K562 (cell line): ENCODE measurements around the gene FBXL13. TPM values are rescaled to one million over a fixed set of nuclear protein-coding genes. Genes with fewer than 3 reads are reported as not detected.

ENCODE experiments used
- CBFA2T2 ChIP-seq: fragments of 450-650 bp; conservative IDR thresholded peaks from 2 replicates; pipeline ENCODE4 v1.6.1; 2017; ENCODE audit warnings: mild to moderate bottlenecking
- CBX3 ChIP-seq, 2 experiments: IDR thresholded peaks; 1 replicate in 1 of 2; 2 replicates in 1 of 2; pipeline ENCODE4 v1.6.1; 2012; ENCODE audit warnings: inconsistent platforms in 2 of 2, low read length in 2 of 2, borderline replicate concordance in 1 of 2, control low read depth in 1 of 2
- CBX8 ChIP-seq: fragments of 200-600 bp; sonication (generic); IDR thresholded peaks from 2 replicates; pipeline ENCODE4 v1.6.1; 2012; ENCODE audit warnings: borderline replicate concordance, mixed run types, low read depth, mild to moderate bottlenecking, moderate library complexity, mixed read lengths, low read length, control low read depth, inconsistent platforms; ENCODE audit not compliant: poor library complexity, severe bottlenecking; ENCODE audit errors: extremely low read depth
- E4F1 ChIP-seq: fragments of 250-450 bp; sonication (Bioruptor Pico); IDR thresholded peaks from 2 replicates; pipeline ENCODE4 v1.5.0; 2021; ENCODE audit warnings: mild to moderate bottlenecking, borderline replicate concordance
- HOXB6 ChIP-seq: fragments of 250-450 bp; sonication (Bioruptor Pico); IDR thresholded peaks from 2 replicates; pipeline ENCODE4 v1.5.1; 2022; ENCODE audit warnings: mild to moderate bottlenecking, borderline replicate concordance
- KDM4B ChIP-seq, 2 experiments: fragments of 450-650 bp in 1 of 2; sonication (generic) in 1 of 2; IDR thresholded peaks; 2 replicates each; pipeline ENCODE4 v1.6.1; 2016 to 2017; ENCODE audit warnings: borderline replicate concordance in 2 of 2, antibody characterized with exemption in 1 of 2, low read depth in 1 of 2, mild to moderate bottlenecking in 1 of 2
- LCOR ChIP-seq: sonication (generic); formaldehyde crosslinking; IDR thresholded peaks from 2 replicates; pipeline ENCODE4 v1.8.0; 2022; ENCODE audit warnings: mild to moderate bottlenecking, missing genetic modification reagents
- MCM2 ChIP-seq: fragments of 450-650 bp; IDR thresholded peaks from 2 replicates; pipeline ENCODE4 v1.6.1; 2017; ENCODE audit warnings: low read depth, mild to moderate bottlenecking
- MCM5 ChIP-seq: fragments of 450-650 bp; IDR thresholded peaks from 2 replicates; pipeline ENCODE4 v1.6.1; 2016; ENCODE audit warnings: low read depth
- NBN ChIP-seq: fragments of 450-650 bp; IDR thresholded peaks from 2 replicates; pipeline ENCODE4 v1.6.1; 2016; ENCODE audit warnings: low read depth, mild to moderate bottlenecking
- TARDBP ChIP-seq: fragments of 450-650 bp; IDR thresholded peaks from 2 replicates; pipeline ENCODE4 v1.6.1; 2016
- ZC3H11A ChIP-seq: IDR thresholded peaks from 2 replicates; pipeline ENCODE4 v1.6.1; 2012; ENCODE audit warnings: low read depth, low read length, improper control_type of control experiment
- ZNF165 ChIP-seq: fragments of 250-450 bp; sonication (Bioruptor Pico); IDR thresholded peaks from 2 replicates; pipeline ENCODE4 v1.4.0; 2020; ENCODE audit warnings: borderline replicate concordance
- ZNF347 ChIP-seq: fragments of 450-650 bp; formaldehyde crosslinking; IDR thresholded peaks from 2 replicates; pipeline ENCODE4 v1.4.0; 2020; ENCODE audit warnings: low read depth, mild to moderate bottlenecking, moderate library complexity
- ZNF408 ChIP-seq: fragments of 250-450 bp; sonication (Bioruptor Pico); IDR thresholded peaks from 2 replicates; pipeline ENCODE4 v1.4.0; 2020; ENCODE audit warnings: low read depth, mild to moderate bottlenecking, moderate library complexity
- ZNF707 ChIP-seq: fragments of 250-450 bp; sonication (Bioruptor Pico); conservative IDR thresholded peaks from 2 replicates; pipeline ENCODE4 v1.8.0; 2022; ENCODE audit warnings: inconsistent platforms, mild to moderate bottlenecking, moderate library complexity
- ZNF785 ChIP-seq: fragments of 250-450 bp; sonication (Bioruptor Pico); IDR thresholded peaks from 2 replicates; pipeline ENCODE4 v1.4.0; 2020; ENCODE audit warnings: mild to moderate bottlenecking
- polyA plus RNA-seq, 8 experiments: library from polyadenylated mRNA; depleted of rRNA in 4 of 8; stranded (reverse) in 5 of 8; unstranded in 3 of 8; fragments of >200 nt; fragmentation: Nextera tagmentation in 2 of 8; fragmentation: Illumina TruSeq in 1 of 8; extraction: Ambion mirVana in 2 of 8; extraction: Trizol in 1 of 8; gene quantifications; 2 replicates each; pipeline versions ENCODE4 v1.2.1 to v1.2.3, GENCODE V29; 2011 to 2014; ENCODE audit warnings: inconsistent platforms in 1 of 8, missing spikeins in 1 of 8
- total RNA-seq, 7 experiments: library from RNA; depleted of rRNA in 6 of 7; stranded (reverse); fragments of >200 nt in 6 of 7; fragmentation: Illumina TruSeq in 2 of 7; extraction: Trizol in 2 of 7; gene quantifications; 2 replicates each; pipeline versions ENCODE4 v1.2.1 to v1.2.3, GENCODE V29; 2011 to 2021; ENCODE audit warnings: low replicate concordance in 1 of 7
- TF ChIP-seq, protein P1 (sequence below), 2 experiments: fragments of 450-650 bp; formaldehyde crosslinking in 1 of 2; IDR thresholded peaks; 2 replicates each; pipeline versions ENCODE4 v1.4.0 to v1.6.1; 2014 to 2020; ENCODE audit warnings: mild to moderate bottlenecking in 2 of 2, borderline replicate concordance in 1 of 2, low read depth in 1 of 2
- TF ChIP-seq, protein P2 (sequence below): fragments of 250-450 bp; sonication (Bioruptor Pico); IDR thresholded peaks from 2 replicates; pipeline ENCODE4 v1.6.1; 2021; ENCODE audit warnings: mild to moderate bottlenecking

FBXL13 gene
- total and polyA plus RNA-seq, 9 of the 15 experiments (the other 6 are each of a cell fraction or from before 2014, with no cell fraction given): 16.3 to 55.0 (median 25.4) TPM

- TF ChIP-seq, protein P1, sequence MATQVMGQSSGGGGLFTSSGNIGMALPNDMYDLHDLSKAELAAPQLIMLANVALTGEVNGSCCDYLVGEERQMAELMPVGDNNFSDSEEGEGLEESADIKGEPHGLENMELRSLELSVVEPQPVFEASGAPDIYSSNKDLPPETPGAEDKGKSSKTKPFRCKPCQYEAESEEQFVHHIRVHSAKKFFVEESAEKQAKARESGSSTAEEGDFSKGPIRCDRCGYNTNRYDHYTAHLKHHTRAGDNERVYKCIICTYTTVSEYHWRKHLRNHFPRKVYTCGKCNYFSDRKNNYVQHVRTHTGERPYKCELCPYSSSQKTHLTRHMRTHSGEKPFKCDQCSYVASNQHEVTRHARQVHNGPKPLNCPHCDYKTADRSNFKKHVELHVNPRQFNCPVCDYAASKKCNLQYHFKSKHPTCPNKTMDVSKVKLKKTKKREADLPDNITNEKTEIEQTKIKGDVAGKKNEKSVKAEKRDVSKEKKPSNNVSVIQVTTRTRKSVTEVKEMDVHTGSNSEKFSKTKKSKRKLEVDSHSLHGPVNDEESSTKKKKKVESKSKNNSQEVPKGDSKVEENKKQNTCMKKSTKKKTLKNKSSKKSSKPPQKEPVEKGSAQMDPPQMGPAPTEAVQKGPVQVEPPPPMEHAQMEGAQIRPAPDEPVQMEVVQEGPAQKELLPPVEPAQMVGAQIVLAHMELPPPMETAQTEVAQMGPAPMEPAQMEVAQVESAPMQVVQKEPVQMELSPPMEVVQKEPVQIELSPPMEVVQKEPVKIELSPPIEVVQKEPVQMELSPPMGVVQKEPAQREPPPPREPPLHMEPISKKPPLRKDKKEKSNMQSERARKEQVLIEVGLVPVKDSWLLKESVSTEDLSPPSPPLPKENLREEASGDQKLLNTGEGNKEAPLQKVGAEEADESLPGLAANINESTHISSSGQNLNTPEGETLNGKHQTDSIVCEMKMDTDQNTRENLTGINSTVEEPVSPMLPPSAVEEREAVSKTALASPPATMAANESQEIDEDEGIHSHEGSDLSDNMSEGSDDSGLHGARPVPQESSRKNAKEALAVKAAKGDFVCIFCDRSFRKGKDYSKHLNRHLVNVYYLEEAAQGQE (IDR thresholded peaks at IDR 0.05; ENCODE audit: borderline replicate concordance): peak; percentile 15; the same call in 1 of the 2 replicates
- TF ChIP-seq, protein P1 (CRISPR knock-in tag; IDR thresholded peaks at IDR 0.05; ENCODE audit: low read depth): no peak
- TF ChIP-seq NBN: 0 out of 2 replicates have a peak, but pooled peaks have one; percentile 42
- TF ChIP-seq CBFA2T2: peak; percentile 88
- no peak for TF ChIP-seq CBX8
- TF ChIP-seq ZNF165: no peak
- TF ChIP-seq CBX3 (IDR thresholded peaks at IDR 0.05; ENCODE audit: borderline replicate concordance in 1 of 2, low read length in 2 of 2): no peak
- no peak for TF ChIP-seq ZNF707 (CRISPR knock-in tag)
- TF ChIP-seq MCM2: no peak
- TF ChIP-seq ZNF347: no peak
- TF ChIP-seq, protein P2, sequence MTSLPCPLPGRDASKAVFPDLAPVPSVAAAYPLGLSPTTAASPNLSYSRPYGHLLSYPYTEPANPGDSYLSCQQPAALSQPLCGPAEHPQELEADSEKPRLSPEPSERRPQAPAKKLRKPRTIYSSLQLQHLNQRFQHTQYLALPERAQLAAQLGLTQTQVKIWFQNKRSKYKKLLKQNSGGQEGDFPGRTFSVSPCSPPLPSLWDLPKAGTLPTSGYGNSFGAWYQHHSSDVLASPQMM (CRISPR knock-in tag): no peak
- TF ChIP-seq ZNF408 (CRISPR knock-in tag): no peak
- TF ChIP-seq KDM4B (IDR thresholded peaks at IDR 0.05; ENCODE audit: borderline replicate concordance in 2 of 2, low read depth in 1 of 2): no peak
- TF ChIP-seq ZC3H11A: no peak
- TF ChIP-seq LCOR (CRISPR knock-in tag): no peak
- no peak for TF ChIP-seq E4F1 (CRISPR knock-in tag)
- TF ChIP-seq TARDBP: no peak
- no peak for TF ChIP-seq MCM5
- TF ChIP-seq ZNF785: no peak
- TF ChIP-seq HOXB6 (CRISPR knock-in tag): no peak
Observed at GRCh38 chr7:102983602-102984001, 91.0 kb downstream of the FBXL13 start (continued).
